ENCODE data around the gene RNF17. TPM values are rescaled to one million over a fixed set of nuclear protein-coding genes. Genes with fewer than 3 reads are reported as not detected.

The RNF17 gene
- total RNA-seq, 1 donor from 2014 or later = not detected

DNA sequence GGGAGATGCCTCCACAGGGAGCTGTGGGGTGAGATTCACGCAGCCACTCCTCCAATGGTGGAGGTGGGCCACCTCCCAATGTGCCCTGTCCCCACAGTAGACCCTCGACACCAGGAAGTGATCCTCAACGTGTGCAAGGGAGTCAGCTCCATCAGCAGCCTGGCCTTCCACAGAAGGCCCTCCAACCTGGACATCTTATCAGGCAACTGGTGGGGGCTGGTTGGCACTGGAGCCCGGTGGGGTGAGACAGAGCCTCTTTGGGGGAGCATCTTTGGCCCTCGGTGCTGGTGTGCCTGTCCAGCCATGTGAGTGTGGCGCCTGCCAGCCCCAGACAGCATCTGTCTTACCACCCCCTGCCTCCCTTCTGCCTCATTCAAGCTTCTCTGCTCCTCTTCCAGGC lies 19.7 kb upstream of the RNF17 start:
- Mint-ChIP-seq H3K36me3 (ENCODE audit: low read depth) (no peaks in the 10 kb centered on the region), H3K27me3 (ENCODE audit: low read depth) (peaks cover 42% of the 10 kb centered on the region), H3K27ac (ENCODE audit: unreplicated experiment) (no peak overlapping the region), H3K4me3 (ENCODE audit: unreplicated experiment) (no peak overlapping the region), H3K4me1 (ENCODE audit: low read depth) (peaks cover 14% of the 10 kb centered on the region), H3K9me3 (ENCODE audit: low read depth) (no peaks in the 10 kb centered on the region)
- TF ChIP-seq CTCF (IDR thresholded peaks at IDR 0.05) = no peak
- no peak for DNase-seq (ENCODE audit: low spot score)

GRCh38 chr13:24745516-24745860 lies 18.5 kb upstream of the RNF17 start:
- TF ChIP-seq CTCF (IDR thresholded peaks at IDR 0.05) = no peak
- Mint-ChIP-seq H3K4me1 (ENCODE audit: low read depth) (peaks cover 14% of the 10 kb centered on the region), H3K36me3 (ENCODE audit: low read depth) (no peaks in the 10 kb centered on the region), H3K27me3 (ENCODE audit: low read depth) (peaks cover 51% of the 10 kb centered on the region), H3K27ac (ENCODE audit: unreplicated experiment) (no peak overlapping the region), H3K4me3 (ENCODE audit: unreplicated experiment) (no peak overlapping the region), H3K9me3 (ENCODE audit: low read depth) (no peaks in the 10 kb centered on the region)
- DNase-seq (ENCODE audit: low spot score) = no peak

DNA sequence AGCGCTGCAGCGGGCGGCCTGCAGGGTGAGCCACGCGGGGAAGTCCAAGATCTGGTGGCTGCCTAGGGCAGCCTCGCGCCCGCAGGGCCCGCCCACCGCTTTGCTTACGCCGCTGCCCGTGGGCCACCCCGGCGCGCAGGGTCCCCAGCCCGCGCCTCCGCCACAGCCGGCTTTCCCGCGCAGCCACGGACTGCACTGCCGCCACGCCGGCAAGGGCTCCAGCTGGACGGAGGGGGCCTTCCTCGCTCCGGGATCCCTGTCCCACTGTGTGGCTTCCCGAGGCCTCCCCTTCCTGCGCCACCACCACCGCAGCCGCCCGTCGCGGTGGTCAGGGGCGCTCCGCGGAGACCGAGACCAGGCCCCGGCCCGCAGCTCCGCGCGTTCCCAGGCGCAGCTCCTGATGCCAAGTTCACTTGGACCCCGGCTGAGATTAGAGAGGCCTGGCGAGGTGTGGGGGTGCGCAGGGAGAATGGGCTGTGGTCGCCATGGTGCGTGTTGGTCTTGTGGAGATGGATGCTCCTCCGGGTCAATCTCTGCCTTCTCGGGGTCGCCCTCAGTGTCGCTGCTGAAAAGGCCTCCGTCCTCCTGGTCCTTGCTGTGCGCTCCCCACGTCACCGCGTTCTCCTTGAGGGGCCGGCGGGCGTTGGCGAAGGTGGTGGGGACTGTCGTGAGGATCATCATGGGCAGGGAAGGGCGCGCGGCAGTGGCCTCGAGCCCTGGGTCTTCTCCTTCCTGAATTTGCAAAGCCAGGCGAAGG lies 17.9 kb upstream of the RNF17 start:
- Mint-ChIP-seq H3K27ac (ENCODE audit: unreplicated experiment) (no peak overlapping the region), H3K4me1 (ENCODE audit: low read depth) (peaks cover 14% of the 10 kb centered on the region), H3K27me3 (ENCODE audit: low read depth) (peaks cover 56% of the 10 kb centered on the region), H3K9me3 (ENCODE audit: low read depth) (no peaks in the 10 kb centered on the region), H3K36me3 (ENCODE audit: low read depth) (no peaks in the 10 kb centered on the region), H3K4me3 (ENCODE audit: unreplicated experiment) (peak overlapping the region; percentile 17)
- TF ChIP-seq CTCF (IDR thresholded peaks at IDR 0.05) = no peak
- no peak for DNase-seq (ENCODE audit: low spot score)

DNA sequence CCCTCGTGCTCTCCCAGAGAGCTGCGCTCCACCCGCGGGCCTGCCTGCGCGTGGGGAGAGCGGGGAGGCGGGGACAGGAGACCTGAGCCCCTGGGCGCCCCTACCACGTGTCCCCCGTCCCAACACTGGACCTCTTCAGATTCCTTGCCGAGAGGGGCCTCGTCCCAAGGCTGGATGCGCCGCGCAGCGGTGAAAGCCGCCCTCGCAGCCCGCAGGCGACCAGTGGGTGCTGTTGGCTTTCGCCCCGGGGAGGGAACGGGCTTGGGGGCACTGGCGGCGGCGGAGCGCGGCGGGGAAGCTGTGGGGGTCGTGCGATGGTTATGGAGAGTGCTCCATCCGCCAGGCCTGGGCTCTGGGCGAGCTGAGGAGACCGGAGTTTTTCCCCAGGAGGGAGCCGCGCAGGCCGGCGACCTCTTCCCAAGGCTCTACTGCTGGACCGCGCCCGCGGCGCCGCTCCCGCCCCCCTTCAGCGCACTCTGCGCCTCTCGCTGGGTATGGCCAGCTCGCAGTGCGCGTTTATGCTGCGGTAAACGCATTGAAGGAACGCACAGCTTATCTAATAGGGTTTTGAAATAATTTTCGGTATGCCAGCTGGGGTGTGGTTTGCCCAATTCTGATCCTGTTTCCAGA lies 17.2 kb upstream of the RNF17 start:
- Mint-ChIP-seq H3K4me1 (ENCODE audit: low read depth) (peaks cover 14% of the 10 kb centered on the region), H3K27me3 (ENCODE audit: low read depth) (peaks cover 61% of the 10 kb centered on the region), H3K27ac (ENCODE audit: unreplicated experiment) (no peak overlapping the region), H3K4me3 (ENCODE audit: unreplicated experiment) (peak overlapping the region; percentile 77), H3K36me3 (ENCODE audit: low read depth) (no peaks in the 10 kb centered on the region), H3K9me3 (ENCODE audit: low read depth) (no peaks in the 10 kb centered on the region)
- peak; percentile 40 for TF ChIP-seq CTCF (IDR thresholded peaks at IDR 0.05)
- no peak for DNase-seq (ENCODE audit: low spot score)

- no peak overlapping the region for H3K27ac Mint-ChIP-seq (ENCODE audit: unreplicated experiment)
- peaks cover 14% of the 10 kb centered on the region for H3K4me1 Mint-ChIP-seq (ENCODE audit: low read depth)
- peaks cover 64% of the 10 kb centered on the region for H3K27me3 Mint-ChIP-seq (ENCODE audit: low read depth)
- no peak for DNase-seq (ENCODE audit: low spot score)
- H3K4me3 Mint-ChIP-seq (ENCODE audit: unreplicated experiment) = peak overlapping the region; percentile 77
- no peaks in the 10 kb centered on the region for H3K9me3 Mint-ChIP-seq (ENCODE audit: low read depth)
- no peaks in the 10 kb centered on the region for H3K36me3 Mint-ChIP-seq (ENCODE audit: low read depth)
- TF ChIP-seq CTCF (IDR thresholded peaks at IDR 0.05) = no peak
Observed at GRCh38 chr13:24747248-24748060, 16.5 kb upstream of the RNF17 start.
